Coronary artery (tissue), 2 donors: Measurements from ENCODE around the gene GLYAT.

ENCODE experiments used
- DNase-seq: peaks from one replicate; pipeline ENCODE4 v3.0.0-alpha.2; 2017; ENCODE audit warnings: low spot score
- H3K27ac ChIP-seq, 2 donors: fragments of 200-600 bp; sonication (generic); one replicate each; pipeline ENCODE4 v1.5.1; 2016 to 2019
- H3K4me3 ChIP-seq: fragments of 200-600 bp; sonication (generic); 2 replicates; pipeline ENCODE4 v1.5.1; 2016; ENCODE audit warnings: mild to moderate bottlenecking, moderate library complexity
- CTCF ChIP-seq: fragments of 200-600 bp; sonication (generic); IDR thresholded peaks from one replicate; pipeline ENCODE4 v1.5.1; 2019; ENCODE audit warnings: antibody characterized with exemption

Gene GLYAT

GRCh38 chr11:58734681-58735490 lies 3.1 kb upstream of the GLYAT start:
- no peak for DNase-seq
- no peak overlapping the region for H3K27ac ChIP-seq
- no peak for TF ChIP-seq CTCF
- H3K4me3 ChIP-seq: no peak overlapping the region

- no peak overlapping the region for H3K27ac ChIP-seq
- TF ChIP-seq CTCF: no peak
- no peak overlapping the region for H3K4me3 ChIP-seq
- no peak for DNase-seq
These were observed 1.1 kb downstream of the GLYAT start for GRCh38 chr11:58730507-58731089.

- TF ChIP-seq CTCF: no peak
- H3K4me3 ChIP-seq: no peak overlapping the region
- no peak for DNase-seq
- H3K27ac ChIP-seq: no peak overlapping the region
These were observed 4.3 kb downstream of the GLYAT start for GRCh38 chr11:58727415-58727797.

- H3K27ac ChIP-seq: no peak overlapping the region
- TF ChIP-seq CTCF: no peak
These were observed 4.9 kb downstream of the GLYAT start for GRCh38 chr11:58726737-58727414.

GRCh38 chr11:58719406-58720117 lies 12.2 kb downstream of the GLYAT start:
- H3K4me3 ChIP-seq: no peak overlapping the region
- TF ChIP-seq CTCF: no peak
- H3K27ac ChIP-seq: no peak overlapping the region
- no peak for DNase-seq

More at GRCh38 chr11:58726737-58727414, 4.9 kb downstream of the GLYAT start:
- no peak for DNase-seq
- H3K4me3 ChIP-seq: no peak overlapping the region

- H3K27ac ChIP-seq: no peak overlapping the region
- no peak for TF ChIP-seq CTCF
- H3K4me3 ChIP-seq: no peak overlapping the region
- DNase-seq: no peak
These were observed 19.2 kb downstream of the GLYAT start for GRCh38 chr11:58712531-58712930.
